ENCODE measurements around the gene GFOD1. TPM values are rescaled to one million over a fixed set of nuclear protein-coding genes. Genes with fewer than 3 reads are reported as not detected.

The GFOD1 gene
- total and polyA plus RNA-seq, 2 of the 4 experiments (the other 2 are of a cell fraction) = 1.8 to 3.4 TPM

DNA sequence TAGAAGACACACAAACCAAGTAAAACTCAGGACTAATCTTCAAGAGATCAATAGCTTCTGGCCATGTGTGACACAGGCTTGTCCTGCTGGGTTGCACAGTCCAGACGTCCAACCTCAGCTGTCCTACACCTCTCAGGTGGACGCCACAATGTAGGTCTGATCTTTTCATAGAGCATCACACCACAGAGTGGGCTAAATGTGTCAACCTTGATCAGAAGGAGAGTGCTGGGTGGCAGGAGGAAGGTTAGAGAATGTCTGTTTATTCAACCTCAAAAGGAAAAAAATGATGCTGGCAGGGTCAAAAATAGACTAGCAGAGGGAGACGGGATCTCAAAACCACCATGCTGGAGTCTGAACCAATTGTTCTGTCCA, 41.7 kb downstream of the GFOD1 start:
- no peak overlapping the region for H3K4me3 ChIP-seq (ENCODE audit: insufficient read depth, low read depth, low read length)
- H3K9me1 ChIP-seq (ENCODE audit: insufficient read depth, low read length) = no peaks in the 10 kb centered on the region
- DNase-seq = no peak
- H2BK20ac ChIP-seq (ENCODE audit: low read depth, low read length) = peak overlapping the region; percentile 28; the same call in 1 of the 2 replicates
- H3K4me1 ChIP-seq (ENCODE audit: control insufficient read depth, insufficient read depth, low read length) = peaks cover 11% of the 10 kb centered on the region
- H2BK15ac ChIP-seq (ENCODE audit: low read depth, low read length) = no peak overlapping the region
- peaks cover 0 to 2% of the 10 kb centered on the region in 2 experiments; a peak in 1 of 4 replicates for H3K79me1 ChIP-seq (ENCODE audit: low read depth in 1 of 2, low read length in 2 of 2)
- H3K9ac ChIP-seq (ENCODE audit: low read depth, low read length) = no peak overlapping the region
- no peak overlapping the region for H2AFZ ChIP-seq (replicated peaks; ENCODE audit: low read length, poor library complexity)
- no CpG with 5 or more reads among the region's 3 CpGs for WGBS, 2 experiments (ENCODE audit: extremely low coverage in 2 of 2, insufficient read length in 1 of 2)
- peak overlapping the region; percentile 48; the same call in 1 of the 2 replicates for H3K27ac ChIP-seq (ENCODE audit: insufficient read depth, low read length)
- no peak overlapping the region for H4K5ac ChIP-seq (ENCODE audit: low read depth, low read length)
- H2AK9ac ChIP-seq (replicated peaks; ENCODE audit: low read depth, low read length, poor library complexity) = no peak overlapping the region
- POLR2A ChIA-PET (ENCODE audit: unreplicated experiment) = no interaction called here
- intact Hi-C loops (cut with micrococcal nuclease) = no loop called here
- H3K27me3 ChIP-seq (ENCODE audit: control insufficient read depth, insufficient read depth, low read length) = no peaks in the 10 kb centered on the region
- peak overlapping the region; percentile 14; the same call in 1 of the 2 replicates for H2BK120ac ChIP-seq (ENCODE audit: low read depth, low read length)
- no peaks in the 10 kb centered on the region for H3K9me3 ChIP-seq (ENCODE audit: control insufficient read depth, insufficient read depth, low read length)
- no peak overlapping the region for H3K56ac ChIP-seq (ENCODE audit: extremely low read depth, insufficient read depth, low read length)
- BruUV-seq (replicated peaks) = no TSS peak
- ATAC-seq (ENCODE audit: low read depth) = no peak
- peak overlapping the region; percentile 32 for H3K14ac ChIP-seq (replicated peaks; ENCODE audit: low read depth, low read length)
- CTCF ChIA-PET = interaction anchor here (0.6 kb wide), 1 partner anchor 1515 kb away, joined by 6 read pairs; no protein-coding TSS in a partner anchor
- dilution Hi-C loops (cut with HindIII; ENCODE audit: low sequenced_read_pairs, unreplicated experiment) = no loop called here
- H3K4ac ChIP-seq (ENCODE audit: low read depth, low read length) = 0 out of 2 replicates have a peak overlapping the region, but pooled peaks have one; percentile 12
- H3K23ac ChIP-seq (ENCODE audit: low read depth, low read length) = no peak overlapping the region
- no peak overlapping the region for H4K8ac ChIP-seq (ENCODE audit: low read depth in 2 of 2, low read length in 2 of 2)
- TF ChIP-seq MXI1 (IDR thresholded peaks at IDR 0.05; ENCODE audit: borderline replicate concordance, low read depth, low read length) (no peak), MAZ (IDR thresholded peaks at IDR 0.05; ENCODE audit: borderline replicate concordance, low read depth, low read length) (no peak), MAFK (IDR thresholded peaks at IDR 0.05; ENCODE audit: low read depth, low read length) (no peak), BHLHE40 (IDR thresholded peaks at IDR 0.05; ENCODE audit: low read depth, low read length) (no peak), RAD21 (IDR thresholded peaks at IDR 0.05; ENCODE audit: low read length) (no peak), RCOR1 (IDR thresholded peaks at IDR 0.05; ENCODE audit: insufficient replicate concordance, low read length) (no peak), RFX5 (IDR thresholded peaks at IDR 0.05; ENCODE audit: low read depth, low read length) (no peak), CEBPB (IDR thresholded peaks at IDR 0.05; ENCODE audit: low read depth, low read length) (no peak), CHD1 (IDR thresholded peaks at IDR 0.05; ENCODE audit: low read depth, low read length) (no peak)
- TF ChIP-seq, protein P1, sequence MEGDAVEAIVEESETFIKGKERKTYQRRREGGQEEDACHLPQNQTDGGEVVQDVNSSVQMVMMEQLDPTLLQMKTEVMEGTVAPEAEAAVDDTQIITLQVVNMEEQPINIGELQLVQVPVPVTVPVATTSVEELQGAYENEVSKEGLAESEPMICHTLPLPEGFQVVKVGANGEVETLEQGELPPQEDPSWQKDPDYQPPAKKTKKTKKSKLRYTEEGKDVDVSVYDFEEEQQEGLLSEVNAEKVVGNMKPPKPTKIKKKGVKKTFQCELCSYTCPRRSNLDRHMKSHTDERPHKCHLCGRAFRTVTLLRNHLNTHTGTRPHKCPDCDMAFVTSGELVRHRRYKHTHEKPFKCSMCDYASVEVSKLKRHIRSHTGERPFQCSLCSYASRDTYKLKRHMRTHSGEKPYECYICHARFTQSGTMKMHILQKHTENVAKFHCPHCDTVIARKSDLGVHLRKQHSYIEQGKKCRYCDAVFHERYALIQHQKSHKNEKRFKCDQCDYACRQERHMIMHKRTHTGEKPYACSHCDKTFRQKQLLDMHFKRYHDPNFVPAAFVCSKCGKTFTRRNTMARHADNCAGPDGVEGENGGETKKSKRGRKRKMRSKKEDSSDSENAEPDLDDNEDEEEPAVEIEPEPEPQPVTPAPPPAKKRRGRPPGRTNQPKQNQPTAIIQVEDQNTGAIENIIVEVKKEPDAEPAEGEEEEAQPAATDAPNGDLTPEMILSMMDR (conservative IDR thresholded peaks at IDR 0.05; ENCODE audit: low read depth, low read length) = no peak
- TF ChIP-seq, protein P2, sequence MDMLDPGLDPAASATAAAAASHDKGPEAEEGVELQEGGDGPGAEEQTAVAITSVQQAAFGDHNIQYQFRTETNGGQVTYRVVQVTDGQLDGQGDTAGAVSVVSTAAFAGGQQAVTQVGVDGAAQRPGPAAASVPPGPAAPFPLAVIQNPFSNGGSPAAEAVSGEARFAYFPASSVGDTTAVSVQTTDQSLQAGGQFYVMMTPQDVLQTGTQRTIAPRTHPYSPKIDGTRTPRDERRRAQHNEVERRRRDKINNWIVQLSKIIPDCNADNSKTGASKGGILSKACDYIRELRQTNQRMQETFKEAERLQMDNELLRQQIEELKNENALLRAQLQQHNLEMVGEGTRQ (IDR thresholded peaks at IDR 0.05; ENCODE audit: low read depth, low read length) = no peak
- TF ChIP-seq, protein P3, sequence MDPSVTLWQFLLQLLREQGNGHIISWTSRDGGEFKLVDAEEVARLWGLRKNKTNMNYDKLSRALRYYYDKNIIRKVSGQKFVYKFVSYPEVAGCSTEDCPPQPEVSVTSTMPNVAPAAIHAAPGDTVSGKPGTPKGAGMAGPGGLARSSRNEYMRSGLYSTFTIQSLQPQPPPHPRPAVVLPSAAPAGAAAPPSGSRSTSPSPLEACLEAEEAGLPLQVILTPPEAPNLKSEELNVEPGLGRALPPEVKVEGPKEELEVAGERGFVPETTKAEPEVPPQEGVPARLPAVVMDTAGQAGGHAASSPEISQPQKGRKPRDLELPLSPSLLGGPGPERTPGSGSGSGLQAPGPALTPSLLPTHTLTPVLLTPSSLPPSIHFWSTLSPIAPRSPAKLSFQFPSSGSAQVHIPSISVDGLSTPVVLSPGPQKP (IDR thresholded peaks at IDR 0.05; ENCODE audit: borderline replicate concordance, low read depth, low read length) = no peak
- no peaks in the 10 kb centered on the region for H4K20me1 ChIP-seq (ENCODE audit: insufficient read depth, low read length)
- no peak overlapping the region; the same call in 1 of the 2 replicates for H3K18ac ChIP-seq (ENCODE audit: low read depth, low read length)
- H2BK5ac ChIP-seq (ENCODE audit: low read depth, low read length, poor library complexity, severe bottlenecking) = no peak overlapping the region
- in situ Hi-C loops (cut with MboI; ENCODE audit: low sequenced_read_pairs) = no loop called here
- H2AK5ac ChIP-seq (ENCODE audit: low read depth, low read length) = 0 out of 2 replicates have a peak overlapping the region, but pooled peaks have one; percentile 38
- no peaks in the 10 kb centered on the region for H3K36me3 ChIP-seq (ENCODE audit: control insufficient read depth, insufficient read depth, low read length)
- no peak overlapping the region for H3K4me2 ChIP-seq (ENCODE audit: low read depth, low read length)
- H4K91ac ChIP-seq (ENCODE audit: insufficient read depth, low read depth, low read length) = no peak overlapping the region
